Naive thymus-derived CD4-positive, alpha-beta T cell (primary cell): ENCODE results near the gene SLC44A1. TPM values are rescaled to one million over a fixed set of nuclear protein-coding genes. Genes with fewer than 3 reads are reported as not detected.

Experiments
- ATAC-seq: fragments of 150-1000 bp; cut with Tn5 transposase; 2 replicates; pipeline ENCODE4 v1.10.0; 2021; ENCODE audit warnings: mild to moderate bottlenecking, moderate library complexity
- CTCF ChIA-PET: fragments of 350-600 bp; sonication (Branson Sonifier 250); formaldehyde crosslinking; loops from one replicate; lab custom pipeline; 2021; ENCODE audit warnings: antibody characterized with exemption; lab: Charles Lee
- POLR2A ChIA-PET: fragments of 350-600 bp; sonication (Branson Sonifier 250); formaldehyde crosslinking; loops from one replicate; lab custom pipeline; 2021; ENCODE audit warnings: antibody characterized with exemption, inconsistent platforms; lab: Charles Lee
- DNase-seq, 9 donors: peaks; one replicate each; pipeline versions ENCODE4 v3.0.0 to v3.0.0-alpha.2; 2020 to 2022; ENCODE audit warnings: mixed read lengths in 1 of 9
- H3K27ac ChIP-seq: one replicate; pipeline ENCODE4 v1.7.0; 2013; ENCODE audit warnings: mild to moderate bottlenecking, low read depth, low read length, moderate library complexity
- H3K27me3 ChIP-seq, 2 donors: one replicate each; pipeline ENCODE4 v1.7.0; 2013; ENCODE audit warnings: low read length in 2 of 2, mild to moderate bottlenecking in 2 of 2, moderate library complexity in 2 of 2; ENCODE audit not compliant: control insufficient read depth in 2 of 2, insufficient read depth in 2 of 2
- H3K36me3 ChIP-seq, 3 experiments: 1 replicate in 2 of 3; 2 replicates in 1 of 3; pipeline ENCODE4 v1.7.0; 2013; ENCODE audit warnings: low read length in 3 of 3, mild to moderate bottlenecking in 3 of 3, moderate library complexity in 1 of 3; ENCODE audit not compliant: insufficient read depth in 3 of 3, control insufficient read depth in 2 of 3
- H3K4me1 ChIP-seq, 2 donors: one replicate each; pipeline ENCODE4 v1.7.0; 2013; ENCODE audit warnings: low read length in 2 of 2, mild to moderate bottlenecking in 2 of 2, moderate library complexity in 1 of 2; ENCODE audit not compliant: control insufficient read depth in 2 of 2, insufficient read depth in 2 of 2
- H3K4me3 ChIP-seq: 2 replicates; pipeline ENCODE4 v1.7.0; 2013; ENCODE audit warnings: mild to moderate bottlenecking, low read length
- H3K9me3 ChIP-seq, 3 experiments: 1 replicate in 2 of 3; 2 replicates in 1 of 3; pipeline ENCODE4 v1.7.0; 2013; ENCODE audit warnings: low read length in 3 of 3; ENCODE audit not compliant: control insufficient read depth in 2 of 3
- H3K27ac Mint-ChIP-seq, 9 donors: one replicate each; pipeline ENCODE4 v1.8.0; 2020 to 2022; ENCODE audit warnings: mixed read lengths in 9 of 9, mild to moderate bottlenecking in 8 of 9, moderate library complexity in 5 of 9, inconsistent platforms in 2 of 9
- H3K27me3 Mint-ChIP-seq, 5 donors: one replicate each; pipeline ENCODE4 v1.8.0; 2021 to 2022; ENCODE audit warnings: mixed read lengths in 5 of 5, mild to moderate bottlenecking in 1 of 5
- H3K36me3 Mint-ChIP-seq, 5 donors: one replicate each; pipeline ENCODE4 v1.8.0; 2020 to 2022; ENCODE audit warnings: mixed read lengths in 5 of 5, mild to moderate bottlenecking in 3 of 5, inconsistent platforms in 1 of 5
- H3K4me1 Mint-ChIP-seq, 7 donors: one replicate each; pipeline ENCODE4 v1.8.0; 2020 to 2022; ENCODE audit warnings: mixed read lengths in 7 of 7, mild to moderate bottlenecking in 3 of 7, inconsistent platforms in 1 of 7
- H3K4me3 Mint-ChIP-seq, 10 donors: one replicate each; pipeline ENCODE4 v1.8.0; 2020 to 2022; ENCODE audit warnings: mild to moderate bottlenecking in 10 of 10, mixed read lengths in 10 of 10, moderate library complexity in 6 of 10, inconsistent platforms in 2 of 10
- H3K9me3 Mint-ChIP-seq, 11 donors: one replicate each; pipeline ENCODE4 v1.8.0; 2020 to 2022; ENCODE audit warnings: mixed read lengths in 11 of 11, mild to moderate bottlenecking in 4 of 11, inconsistent platforms in 1 of 11, moderate library complexity in 1 of 11
- intact Hi-C, 2 donors: fragments of 100-400 bp; cut with micrococcal nuclease; formaldehyde crosslinking; loops; one replicate each; pipeline ENCODE4 v1.15.1; 2023
- polyA plus RNA-seq, 2 donors: library from polyadenylated mRNA; unstranded; fragments of 300-500 nt; fragmentation: Illumina TruSeq; gene quantifications; one replicate each; pipeline ENCODE4 v1.2.3, GENCODE V29; 2021
- total RNA-seq, 6 experiments: library from RNA in 5 of 6; stranded (reverse) in 5 of 6; gene quantifications; 1 replicate in 5 of 6; 2 replicates in 1 of 6; pipeline ENCODE4 v1.2.3 and lab custom pipeline; 2021 to 2026

SLC44A1 gene
- total and polyA plus RNA-seq, 7 experiments from 2014 or later, result 7.7 to 21.8 (median 13.7) TPM

DNA sequence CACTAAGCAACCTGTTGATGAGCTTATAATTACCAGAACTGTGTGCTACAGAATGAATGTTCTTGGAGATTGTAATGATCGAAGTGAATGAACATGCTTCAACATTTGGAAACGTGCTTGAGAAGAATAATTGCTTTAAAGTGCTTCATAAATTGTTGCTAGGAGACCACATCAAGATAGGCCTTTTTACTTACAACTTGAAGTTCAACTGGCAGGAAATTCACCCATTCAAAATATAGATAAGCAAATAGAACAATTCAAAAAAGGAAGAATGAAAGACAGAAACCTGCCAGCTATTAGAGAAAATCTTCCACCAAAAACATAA, 38.0 kb upstream of the SLC44A1 start:
- Mint-ChIP-seq H3K27me3 (no peaks in the 10 kb centered on the region), H3K4me1 (no peaks in the 10 kb centered on the region), H3K9me3 (peaks cover 0 to 5% (median 0%) of the 10 kb centered on the region in 11 donors), H3K27ac (no peak overlapping the region), H3K36me3 (no peaks in the 10 kb centered on the region), H3K4me3 (no peak overlapping the region)
- intact Hi-C loops, result no loop called here
- DNase-seq (no peak), ATAC-seq (no peak)
- no peaks in the 10 kb centered on the region for H3K4me1 ChIP-seq
- no peaks in the 10 kb centered on the region for H3K36me3 ChIP-seq
- no peaks in the 10 kb centered on the region for H3K27me3 ChIP-seq
- H3K9me3 ChIP-seq, result no peaks in the 10 kb centered on the region
- CTCF ChIA-PET, result no interaction called here
- no peak overlapping the region for H3K27ac ChIP-seq
- no peak overlapping the region for H3K4me3 ChIP-seq
- POLR2A ChIA-PET, result no interaction called here

DNA sequence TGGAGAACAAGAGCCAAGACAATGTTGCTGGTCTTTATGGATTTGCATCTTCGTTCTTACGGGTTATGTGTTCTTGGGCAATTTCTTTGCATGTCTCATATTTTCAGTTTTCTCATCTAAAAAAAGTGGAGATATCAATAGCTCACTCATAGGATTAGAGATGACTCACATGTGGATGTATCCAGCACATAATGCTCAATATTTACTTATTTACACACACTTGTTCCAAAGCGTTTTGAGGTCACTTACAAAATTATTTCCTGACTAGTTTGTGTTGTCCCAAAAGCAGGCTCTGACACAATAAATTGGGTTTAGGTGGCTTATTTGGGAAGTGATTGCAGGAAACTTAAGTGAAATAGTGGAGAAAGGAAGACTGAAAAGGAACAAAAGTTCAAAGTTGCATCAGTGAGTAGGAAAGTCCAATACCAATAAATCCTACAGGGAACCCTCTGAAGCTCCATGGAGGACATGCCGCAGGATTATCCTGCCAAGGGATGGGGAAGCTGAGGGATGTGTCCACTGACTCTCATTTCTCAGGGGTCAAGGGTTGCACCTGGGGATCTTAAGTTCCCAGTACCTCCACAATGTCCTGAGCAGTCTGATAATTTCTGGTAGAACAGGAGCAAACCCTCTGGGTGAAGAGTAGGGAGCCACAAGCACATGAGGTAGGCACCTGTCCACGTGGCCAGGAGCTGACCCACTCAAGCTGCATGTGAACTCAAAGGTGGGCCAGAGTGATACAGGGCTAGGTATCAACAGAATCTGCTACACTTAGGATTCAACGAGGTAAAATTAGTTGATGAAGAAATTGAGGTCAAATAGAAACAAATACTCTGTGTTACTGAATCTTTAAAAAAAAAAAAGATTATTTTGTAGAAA, 37.4 kb upstream of the SLC44A1 start:
- Histone ChIP-seq H3K27me3 (no peaks in the 10 kb centered on the region), H3K36me3 (no peaks in the 10 kb centered on the region), H3K9me3 (no peaks in the 10 kb centered on the region), H3K4me3 (no peak overlapping the region), H3K4me1 (no peaks in the 10 kb centered on the region), H3K27ac (no peak overlapping the region)
- intact Hi-C loops, result no loop called here
- H3K4me3 Mint-ChIP-seq, result no peak overlapping the region
- DNase-seq (no peak), ATAC-seq (no peak)
- no peaks in the 10 kb centered on the region for H3K36me3 Mint-ChIP-seq
- no peaks in the 10 kb centered on the region for H3K27me3 Mint-ChIP-seq
- ChIA-PET CTCF (no interaction called here), POLR2A (no interaction called here)
- no peaks in the 10 kb centered on the region for H3K4me1 Mint-ChIP-seq
- H3K27ac Mint-ChIP-seq, result no peak overlapping the region
- peaks cover 0 to 5% (median 0%) of the 10 kb centered on the region in 11 donors for H3K9me3 Mint-ChIP-seq

DNA sequence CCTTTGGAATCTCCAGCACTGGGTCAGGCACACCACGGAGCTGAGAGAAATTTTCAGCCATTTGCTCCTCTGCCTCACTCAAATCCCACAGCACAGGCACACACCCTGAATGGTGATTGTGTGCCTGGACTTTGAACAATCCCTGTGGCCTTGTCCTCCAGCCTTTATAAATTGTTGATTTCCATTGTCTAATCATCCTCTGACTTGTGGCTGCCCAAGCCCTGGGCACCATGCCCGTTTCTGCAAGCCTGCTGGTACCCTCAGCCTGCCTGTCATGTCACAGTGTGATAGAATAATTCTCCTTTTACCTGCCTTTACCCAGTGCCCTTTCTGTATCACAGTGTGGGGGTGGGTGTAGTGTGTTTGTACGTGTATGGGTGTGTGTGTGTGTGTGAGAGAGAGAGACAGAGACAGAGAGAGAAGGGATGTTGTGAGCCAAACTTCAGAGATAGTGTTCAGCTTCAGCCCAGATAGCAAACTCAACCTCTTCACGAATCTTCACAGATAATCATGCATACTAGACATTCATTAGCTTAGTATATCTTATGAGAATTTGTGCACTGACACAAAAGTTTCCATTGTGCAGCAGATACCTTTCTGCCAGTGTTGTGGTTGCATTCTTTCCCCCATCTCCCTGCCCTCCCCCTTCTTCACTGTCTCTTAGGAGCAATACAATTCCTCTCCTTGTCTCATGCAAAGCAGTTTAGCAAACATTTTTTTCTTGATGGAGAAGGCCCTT, 27.8 kb upstream of the SLC44A1 start:
- H3K9me3 Mint-ChIP-seq, result peaks cover 0 to 2% (median 0%) of the 10 kb centered on the region in 11 donors
- ATAC-seq (no peak), DNase-seq (no peak)
- Histone ChIP-seq H3K27me3 (no peaks in the 10 kb centered on the region), H3K36me3 (no peaks in the 10 kb centered on the region), H3K9me3 (no peaks in the 10 kb centered on the region), H3K27ac (no peak overlapping the region), H3K4me1 (no peaks in the 10 kb centered on the region), H3K4me3 (no peak overlapping the region)
- H3K27ac Mint-ChIP-seq, result no peak overlapping the region
- no peak overlapping the region for H3K4me3 Mint-ChIP-seq
- POLR2A ChIA-PET, result no interaction called here
- peaks cover 0 to 4% (median 0%) of the 10 kb centered on the region in 5 donors for H3K36me3 Mint-ChIP-seq
- intact Hi-C loops, result no loop called here
- H3K4me1 Mint-ChIP-seq, result no peaks in the 10 kb centered on the region
- peaks cover 0 to 14% (median 4%) of the 10 kb centered on the region in 5 donors for H3K27me3 Mint-ChIP-seq
- CTCF ChIA-PET, result no interaction called here

DNA sequence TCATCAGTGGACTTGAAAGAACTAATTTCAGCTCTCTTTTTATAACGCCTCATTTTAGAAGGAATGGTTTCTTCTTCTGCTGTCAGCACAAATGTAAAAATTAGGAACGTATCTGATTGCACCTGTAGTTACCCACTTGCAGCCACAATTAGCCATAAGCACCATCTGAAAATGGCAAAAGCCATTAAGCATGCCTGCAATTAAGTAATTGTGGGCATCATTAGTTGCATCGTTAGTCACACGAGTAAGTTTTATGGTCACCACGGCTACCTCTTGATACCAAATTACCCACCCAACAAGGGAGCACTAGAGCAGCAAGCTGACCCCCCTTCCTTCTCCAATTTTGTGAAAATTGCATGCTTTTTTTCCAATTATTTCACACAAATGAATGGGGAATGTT, 25.8 kb upstream of the SLC44A1 start:
- no peaks in the 10 kb centered on the region for H3K4me1 Mint-ChIP-seq
- H3K4me3 Mint-ChIP-seq, result no peak overlapping the region
- Histone ChIP-seq H3K36me3 (no peaks in the 10 kb centered on the region), H3K4me3 (no peak overlapping the region), H3K27ac (no peak overlapping the region), H3K27me3 (no peaks in the 10 kb centered on the region), H3K9me3 (peaks cover 0 to 6% (median 0%) of the 10 kb centered on the region in 3 experiments), H3K4me1 (no peaks in the 10 kb centered on the region)
- POLR2A ChIA-PET, result no interaction called here
- intact Hi-C loops, result no loop called here
- no peak overlapping the region for H3K27ac Mint-ChIP-seq
- ATAC-seq (no peak), DNase-seq (no peak)
- peaks cover 0 to 14% (median 4%) of the 10 kb centered on the region in 5 donors for H3K27me3 Mint-ChIP-seq
- CTCF ChIA-PET, result no interaction called here
- peaks cover 0 to 8% (median under 1%) of the 10 kb centered on the region in 5 donors for H3K36me3 Mint-ChIP-seq
- peaks cover 4 to 15% (median 9%) of the 10 kb centered on the region in 11 donors for H3K9me3 Mint-ChIP-seq

DNA sequence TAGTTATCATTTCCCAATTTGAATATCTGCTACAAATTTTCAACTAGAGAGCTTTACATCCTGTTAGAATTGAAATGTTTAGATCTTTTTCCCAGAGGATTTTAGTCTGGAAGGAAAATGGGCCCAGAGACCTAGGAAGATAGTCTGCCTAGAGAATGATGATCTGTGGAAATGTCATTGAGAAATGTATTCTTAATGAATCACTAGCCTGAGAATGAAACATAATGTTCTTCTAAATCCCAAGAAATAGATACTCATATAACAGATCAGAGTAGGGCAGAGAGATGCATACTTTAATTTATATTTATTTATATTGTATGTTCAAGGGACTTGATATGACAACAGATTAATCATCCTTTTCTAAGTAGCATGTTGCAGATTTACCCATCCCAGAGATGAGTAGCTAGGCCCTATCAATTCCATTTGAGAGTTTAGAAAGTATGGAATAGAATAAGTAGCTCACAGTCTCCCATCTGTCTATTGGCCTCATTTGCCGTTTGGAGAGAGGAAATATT, 25.1 kb upstream of the SLC44A1 start:
- Mint-ChIP-seq H3K4me1 (no peaks in the 10 kb centered on the region), H3K9me3 (peaks cover 9 to 22% (median 16%) of the 10 kb centered on the region in 11 donors), H3K27ac (no peak overlapping the region), H3K4me3 (no peak overlapping the region), H3K27me3 (peaks cover 0 to 11% (median 9%) of the 10 kb centered on the region in 5 donors), H3K36me3 (peaks cover 0 to 15% (median 7%) of the 10 kb centered on the region in 5 donors)
- Histone ChIP-seq H3K4me3 (no peak overlapping the region), H3K27ac (no peak overlapping the region), H3K36me3 (no peaks in the 10 kb centered on the region), H3K9me3 (peaks cover 0 to 10% (median 0%) of the 10 kb centered on the region in 3 experiments), H3K27me3 (no peaks in the 10 kb centered on the region), H3K4me1 (no peaks in the 10 kb centered on the region)
- POLR2A ChIA-PET, result interaction anchor here (0.6 kb wide), 1 partner anchor 31 kb away, joined by 3 read pairs; no protein-coding TSS in a partner anchor
- CTCF ChIA-PET, result no interaction called here
- intact Hi-C loops, result no loop called here
- DNase-seq (no peak), ATAC-seq (no peak)

DNA sequence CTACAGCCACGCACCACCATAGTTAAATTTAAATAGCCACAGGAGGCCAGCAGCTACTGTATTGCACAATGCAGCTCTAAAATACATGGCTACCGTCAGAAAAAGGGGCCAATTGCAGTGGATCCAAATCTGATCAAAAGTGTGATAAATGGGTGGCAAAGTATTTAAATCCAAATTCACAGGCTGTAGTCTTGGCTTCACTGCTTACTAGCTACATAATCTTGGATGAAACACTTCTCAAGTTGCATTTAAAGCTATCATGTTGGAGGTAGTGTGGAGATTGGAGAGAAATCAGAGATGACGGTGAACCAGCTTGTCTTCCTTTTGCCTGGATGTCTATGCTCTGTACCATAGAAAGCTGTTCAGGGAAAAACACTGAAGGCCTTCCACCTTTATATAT, 24.0 kb upstream of the SLC44A1 start:
- peaks cover 15 to 33% (median 21%) of the 10 kb centered on the region in 11 donors for H3K9me3 Mint-ChIP-seq
- no peak overlapping the region for H3K4me3 Mint-ChIP-seq
- no peaks in the 10 kb centered on the region for H3K27me3 ChIP-seq
- H3K36me3 ChIP-seq, result no peaks in the 10 kb centered on the region
- DNase-seq, result no peak
- H3K27me3 Mint-ChIP-seq, result peaks cover 0 to 14% (median 9%) of the 10 kb centered on the region in 5 donors
- no peak overlapping the region for H3K27ac Mint-ChIP-seq
- H3K4me1 ChIP-seq, result no peaks in the 10 kb centered on the region
- peaks cover 0 to 20% (median 0%) of the 10 kb centered on the region in 3 experiments for H3K9me3 ChIP-seq
- no peak for ATAC-seq
- H3K4me3 ChIP-seq, result no peak overlapping the region
- intact Hi-C loops, result no loop called here
- H3K27ac ChIP-seq, result no peak overlapping the region
- H3K36me3 Mint-ChIP-seq, result peaks cover 0 to 20% (median 10%) of the 10 kb centered on the region in 5 donors
- POLR2A ChIA-PET, result interaction anchor here (0.6 kb wide), 1 partner anchor 22 kb away, joined by 3 read pairs; no protein-coding TSS in a partner anchor
- H3K4me1 Mint-ChIP-seq, result no peaks in the 10 kb centered on the region
- CTCF ChIA-PET, result no interaction called here
